ACC112 (cell line): Measurements from ENCODE around the gene PAH.

Experiments
- H2AFZ ChIP-seq: fragments of 200-600 bp; sonication (generic); one replicate; pipeline ENCODE4 v1.6.0; 2017; ENCODE audit warnings: antibody characterized with exemption, low read length; ENCODE audit not compliant: unreplicated experiment
- H3K27ac ChIP-seq: fragments of 200-600 bp; sonication (generic); 2 replicates; pipeline ENCODE4 v1.5.1; 2014; ENCODE audit warnings: low read depth, mild to moderate bottlenecking, antibody characterized with exemption, low read length, moderate library complexity
- H3K27me3 ChIP-seq: fragments of 200-600 bp; sonication (generic); 2 replicates; pipeline ENCODE4 v1.6.1; 2014; ENCODE audit warnings: mild to moderate bottlenecking, antibody characterized with exemption, low read length, moderate library complexity, mixed read lengths; ENCODE audit not compliant: insufficient read depth
- H3K36me3 ChIP-seq: fragments of 200-600 bp; sonication (generic); 2 replicates; pipeline ENCODE4 v1.6.1; 2016; ENCODE audit warnings: mild to moderate bottlenecking, antibody characterized with exemption, low read length, moderate library complexity, mixed read lengths; ENCODE audit not compliant: insufficient read depth
- H3K4me1 ChIP-seq: fragments of 200-600 bp; sonication (generic); one replicate; pipeline ENCODE4 v1.6.1; 2016; ENCODE audit warnings: low read length, mixed read lengths; ENCODE audit not compliant: insufficient read depth, unreplicated experiment, control insufficient read depth
- H3K4me3 ChIP-seq: fragments of 200-600 bp; sonication (generic); 2 replicates; pipeline ENCODE4 v1.5.1; 2014; ENCODE audit warnings: mild to moderate bottlenecking, low read depth, low read length
- H3K79me2 ChIP-seq: fragments of 200-600 bp; sonication (generic); one replicate; pipeline ENCODE4 v1.6.0; 2016; ENCODE audit warnings: low read length; ENCODE audit not compliant: control insufficient read depth, unreplicated experiment, insufficient read depth

PAH gene

GRCh38 chr12:102958830-102959176 lies 41.8 kb upstream of the PAH start:
- no peaks in the 10 kb centered on the region for H3K4me1 ChIP-seq
- no peaks in the 10 kb centered on the region for H3K36me3 ChIP-seq
- no peak overlapping the region for H3K27ac ChIP-seq
- no peaks in the 10 kb centered on the region for H3K79me2 ChIP-seq
- H2AFZ ChIP-seq, result no peak overlapping the region
- peak overlapping the region; percentile 69; the same call in 1 of the 2 replicates for H3K4me3 ChIP-seq
- peaks cover 98% of the 10 kb centered on the region for H3K27me3 ChIP-seq

GRCh38 chr12:102958073-102958829 lies 41.2 kb upstream of the PAH start:
- Histone ChIP-seq H2AFZ (peak overlapping the region; percentile 68), H3K27me3 (peaks cover 98% of the 10 kb centered on the region)

GRCh38 chr12:102957339-102958050 lies 40.5 kb upstream of the PAH start, which contains the start of gene ASCL1:
Gene ASCL1, plus strand, starts transcription at chr12:102957674. Its CDS starts 571 bp downstream, at chr12:102958245.
- Histone ChIP-seq H3K27me3 (peaks cover 94% of the 10 kb centered on the region), H3K4me3 (peak within 1 kb of the TSS; percentile 69), H3K79me2 (no peaks in the 10 kb centered on the region), H3K27ac (no peak within 1 kb of the TSS), H3K4me1 (no peaks in the 10 kb centered on the region), H2AFZ (peak within 1 kb of the TSS; percentile 68), H3K36me3 (no peaks in the 10 kb centered on the region)

More at GRCh38 chr12:102958073-102958829, 41.2 kb upstream of the PAH start:
- no peaks in the 10 kb centered on the region for H3K4me1 ChIP-seq
- H3K27ac ChIP-seq, result no peak overlapping the region
- H3K79me2 ChIP-seq, result no peaks in the 10 kb centered on the region
- H3K36me3 ChIP-seq, result no peaks in the 10 kb centered on the region
- peak overlapping the region; percentile 69 for H3K4me3 ChIP-seq

- Histone ChIP-seq H3K4me1 (no peaks in the 10 kb centered on the region), H2AFZ (no peak overlapping the region), H3K36me3 (no peaks in the 10 kb centered on the region), H3K27ac (no peak overlapping the region), H3K27me3 (peaks cover 96% of the 10 kb centered on the region), H3K4me3 (no peak overlapping the region), H3K79me2 (no peaks in the 10 kb centered on the region)
Observed at GRCh38 chr12:102956738-102957327, 39.8 kb upstream of the PAH start.

GRCh38 chr12:102955926-102956737 lies 39.1 kb upstream of the PAH start:
- H3K4me1 ChIP-seq, result no peaks in the 10 kb centered on the region
- no peak overlapping the region for H3K27ac ChIP-seq
- no peak overlapping the region for H2AFZ ChIP-seq
- no peak overlapping the region for H3K4me3 ChIP-seq
- no peaks in the 10 kb centered on the region for H3K79me2 ChIP-seq
- H3K27me3 ChIP-seq, result peaks cover 96% of the 10 kb centered on the region
- no peaks in the 10 kb centered on the region for H3K36me3 ChIP-seq

GRCh38 chr12:102954134-102954533 lies 37.1 kb upstream of the PAH start:
- H3K4me1 ChIP-seq, result no peaks in the 10 kb centered on the region
- no peaks in the 10 kb centered on the region for H3K36me3 ChIP-seq
- H3K27me3 ChIP-seq, result peaks cover 95% of the 10 kb centered on the region
- H2AFZ ChIP-seq, result no peak overlapping the region
- no peaks in the 10 kb centered on the region for H3K79me2 ChIP-seq
- no peak overlapping the region for H3K4me3 ChIP-seq
- no peak overlapping the region for H3K27ac ChIP-seq

GRCh38 chr12:102953221-102953620 lies 36.2 kb upstream of the PAH start:
- Histone ChIP-seq H3K27me3 (peaks cover 87% of the 10 kb centered on the region), H3K79me2 (no peaks in the 10 kb centered on the region)

GRCh38 chr12:102951841-102952240 lies 34.8 kb upstream of the PAH start:
- peaks cover 74% of the 10 kb centered on the region for H3K27me3 ChIP-seq
- H3K4me3 ChIP-seq, result no peak overlapping the region
- no peaks in the 10 kb centered on the region for H3K36me3 ChIP-seq
- H3K4me1 ChIP-seq, result no peaks in the 10 kb centered on the region
- no peak overlapping the region for H2AFZ ChIP-seq
- H3K79me2 ChIP-seq, result no peaks in the 10 kb centered on the region
- H3K27ac ChIP-seq, result no peak overlapping the region

More at GRCh38 chr12:102953221-102953620, 36.2 kb upstream of the PAH start:
- H3K4me3 ChIP-seq, result no peak overlapping the region
- no peak overlapping the region for H3K27ac ChIP-seq
- no peaks in the 10 kb centered on the region for H3K36me3 ChIP-seq
- H2AFZ ChIP-seq, result no peak overlapping the region
- H3K4me1 ChIP-seq, result no peaks in the 10 kb centered on the region

- Histone ChIP-seq H3K36me3 (no peaks in the 10 kb centered on the region), H3K79me2 (no peaks in the 10 kb centered on the region), H3K4me3 (no peak overlapping the region), H2AFZ (no peak overlapping the region), H3K4me1 (no peaks in the 10 kb centered on the region), H3K27me3 (peaks cover 66% of the 10 kb centered on the region), H3K27ac (no peak overlapping the region)
Observed at GRCh38 chr12:102950950-102951619, 34.0 kb upstream of the PAH start.
